ENCODE data around the gene FLNA. TPM values are rescaled to one million over a fixed set of nuclear protein-coding genes. Genes with fewer than 3 reads are reported as not detected.

Gene FLNA
- total RNA-seq, 1 donor from 2014 or later = 806 TPM

GRCh38 chrX:154378799-154379568, 4.5 kb upstream of the FLNA start, which contains the start of gene EMD:
EMD (plus strand) TSS chrX:154379295; CDS start chrX:154379485, 190 bp downstream.
- Mint-ChIP-seq H3K9me3 (no peaks in the 10 kb centered on the region), H3K4me3 (peak within 1 kb of the TSS; percentile 89), H3K36me3 (no peaks in the 10 kb centered on the region), H3K4me1 (ENCODE audit: unreplicated experiment) (peaks cover 4% of the 10 kb centered on the region), H3K27ac (peak within 1 kb of the TSS; percentile 95), H3K27me3 (no peaks in the 10 kb centered on the region)
- DNase-seq (ENCODE audit: extremely low spot score, unreplicated experiment) = peak; percentile 96
- TF ChIP-seq, protein P1, sequence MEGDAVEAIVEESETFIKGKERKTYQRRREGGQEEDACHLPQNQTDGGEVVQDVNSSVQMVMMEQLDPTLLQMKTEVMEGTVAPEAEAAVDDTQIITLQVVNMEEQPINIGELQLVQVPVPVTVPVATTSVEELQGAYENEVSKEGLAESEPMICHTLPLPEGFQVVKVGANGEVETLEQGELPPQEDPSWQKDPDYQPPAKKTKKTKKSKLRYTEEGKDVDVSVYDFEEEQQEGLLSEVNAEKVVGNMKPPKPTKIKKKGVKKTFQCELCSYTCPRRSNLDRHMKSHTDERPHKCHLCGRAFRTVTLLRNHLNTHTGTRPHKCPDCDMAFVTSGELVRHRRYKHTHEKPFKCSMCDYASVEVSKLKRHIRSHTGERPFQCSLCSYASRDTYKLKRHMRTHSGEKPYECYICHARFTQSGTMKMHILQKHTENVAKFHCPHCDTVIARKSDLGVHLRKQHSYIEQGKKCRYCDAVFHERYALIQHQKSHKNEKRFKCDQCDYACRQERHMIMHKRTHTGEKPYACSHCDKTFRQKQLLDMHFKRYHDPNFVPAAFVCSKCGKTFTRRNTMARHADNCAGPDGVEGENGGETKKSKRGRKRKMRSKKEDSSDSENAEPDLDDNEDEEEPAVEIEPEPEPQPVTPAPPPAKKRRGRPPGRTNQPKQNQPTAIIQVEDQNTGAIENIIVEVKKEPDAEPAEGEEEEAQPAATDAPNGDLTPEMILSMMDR (conservative IDR thresholded peaks at IDR 0.05) = no peak

- peak overlapping the region; percentile 89 for H3K4me3 Mint-ChIP-seq
- no peak for DNase-seq (ENCODE audit: extremely low spot score, unreplicated experiment)
- H3K9me3 Mint-ChIP-seq = no peaks in the 10 kb centered on the region
Observed at GRCh38 chrX:154378059-154378798, 3.8 kb upstream of the FLNA start.

GRCh38 chrX:154376774-154377173, 2.3 kb upstream of the FLNA start:
- H3K4me3 Mint-ChIP-seq = no peak overlapping the region
- peak overlapping the region; percentile 23 for H3K27ac Mint-ChIP-seq
- DNase-seq (ENCODE audit: extremely low spot score, unreplicated experiment) = no peak
- H3K36me3 Mint-ChIP-seq = no peaks in the 10 kb centered on the region
- no peaks in the 10 kb centered on the region for H3K9me3 Mint-ChIP-seq
- H3K4me1 Mint-ChIP-seq (ENCODE audit: unreplicated experiment) = peaks cover 4% of the 10 kb centered on the region
- TF ChIP-seq, protein P1 (conservative IDR thresholded peaks at IDR 0.05) = no peak
- no peaks in the 10 kb centered on the region for H3K27me3 Mint-ChIP-seq

More at GRCh38 chrX:154378059-154378798, 3.8 kb upstream of the FLNA start:
- no peaks in the 10 kb centered on the region for H3K36me3 Mint-ChIP-seq
- peak overlapping the region; percentile 95 for H3K27ac Mint-ChIP-seq
- no peaks in the 10 kb centered on the region for H3K27me3 Mint-ChIP-seq
- TF ChIP-seq, protein P1 (conservative IDR thresholded peaks at IDR 0.05) = no peak
- H3K4me1 Mint-ChIP-seq (ENCODE audit: unreplicated experiment) = peaks cover 4% of the 10 kb centered on the region

- Mint-ChIP-seq H3K36me3 (no peaks in the 10 kb centered on the region), H3K4me1 (ENCODE audit: unreplicated experiment) (no peaks in the 10 kb centered on the region), H3K9me3 (no peaks in the 10 kb centered on the region), H3K27ac (peak overlapping the region; percentile 77), H3K4me3 (peak overlapping the region; percentile 78), H3K27me3 (no peaks in the 10 kb centered on the region)
- no peak for DNase-seq (ENCODE audit: extremely low spot score, unreplicated experiment)
- TF ChIP-seq, protein P1 (conservative IDR thresholded peaks at IDR 0.05) = no peak
Observed at GRCh38 chrX:154375156-154375504, 696 bp upstream of the FLNA start.

GRCh38 chrX:154373340-154374306, 811 bp downstream of the FLNA start:
- H3K27ac Mint-ChIP-seq = peak overlapping the region; percentile 94
- no peak for DNase-seq (ENCODE audit: extremely low spot score, unreplicated experiment)
- peak overlapping the region; percentile 86 for H3K4me3 Mint-ChIP-seq
- H3K27me3 Mint-ChIP-seq = no peaks in the 10 kb centered on the region
- no peaks in the 10 kb centered on the region for H3K9me3 Mint-ChIP-seq
- H3K36me3 Mint-ChIP-seq = no peaks in the 10 kb centered on the region
- no peaks in the 10 kb centered on the region for H3K4me1 Mint-ChIP-seq (ENCODE audit: unreplicated experiment)
- TF ChIP-seq, protein P1 (conservative IDR thresholded peaks at IDR 0.05) = peak; percentile 73

Measured in type B pancreatic cell (in vitro differentiated cells).